Mucosa of stomach (tissue), 1 donor: ENCODE results near the gene SLC25A13.

Experiments used
- H3K27me3 ChIP-seq: one replicate; pipeline ENCODE4 v1.7.0; 2013; ENCODE audit warnings: mild to moderate bottlenecking, low read length; ENCODE audit not compliant: control insufficient read depth, insufficient read depth
- H3K36me3 ChIP-seq: one replicate; pipeline ENCODE4 v1.7.0; 2013; ENCODE audit warnings: low read length; ENCODE audit not compliant: control insufficient read depth, insufficient read depth
- H3K4me1 ChIP-seq: one replicate; pipeline ENCODE4 v1.7.0; 2013; ENCODE audit warnings: mild to moderate bottlenecking, low read length; ENCODE audit not compliant: control insufficient read depth, insufficient read depth
- H3K4me3 ChIP-seq: one replicate; pipeline ENCODE4 v1.7.0; 2013; ENCODE audit warnings: low read length
- H3K9ac ChIP-seq: one replicate; pipeline ENCODE4 v1.7.0; 2013; ENCODE audit warnings: mild to moderate bottlenecking, low read length, moderate library complexity
- H3K9me3 ChIP-seq: one replicate; pipeline ENCODE4 v1.7.0; 2013; ENCODE audit warnings: mild to moderate bottlenecking, low read length, moderate library complexity; ENCODE audit not compliant: control insufficient read depth
- donor health status: Pancreatic carcinoma.

Gene SLC25A13

GRCh38 chr7:96320442-96320841 lies 1.5 kb downstream of the SLC25A13 start:
- peaks cover 19% of the 10 kb centered on the region for H3K4me1 ChIP-seq

GRCh38 chr7:96319439-96319838 lies 2.5 kb downstream of the SLC25A13 start:
- Histone ChIP-seq H3K4me3 (no peak overlapping the region), H3K9ac (no peak overlapping the region), H3K27me3 (no peaks in the 10 kb centered on the region), H3K4me1 (peaks cover 19% of the 10 kb centered on the region), H3K9me3 (no peaks in the 10 kb centered on the region), H3K36me3 (no peaks in the 10 kb centered on the region)

More at GRCh38 chr7:96320442-96320841, 1.5 kb downstream of the SLC25A13 start:
- no peaks in the 10 kb centered on the region for H3K9me3 ChIP-seq
- peak overlapping the region; percentile 91 for H3K9ac ChIP-seq
- no peaks in the 10 kb centered on the region for H3K27me3 ChIP-seq
- no peak overlapping the region for H3K4me3 ChIP-seq
- no peaks in the 10 kb centered on the region for H3K36me3 ChIP-seq

- no peak overlapping the region for H3K4me3 ChIP-seq
- H3K27me3 ChIP-seq: no peaks in the 10 kb centered on the region
These were observed 4.9 kb downstream of the SLC25A13 start for GRCh38 chr7:96316949-96317348.

GRCh38 chr7:96315125-96315512 lies 6.8 kb downstream of the SLC25A13 start:
- Histone ChIP-seq H3K9ac (no peak overlapping the region), H3K4me3 (no peak overlapping the region), H3K4me1 (peaks cover 10% of the 10 kb centered on the region), H3K9me3 (no peaks in the 10 kb centered on the region), H3K27me3 (no peaks in the 10 kb centered on the region), H3K36me3 (no peaks in the 10 kb centered on the region)

More at GRCh38 chr7:96316949-96317348, 4.9 kb downstream of the SLC25A13 start:
- no peaks in the 10 kb centered on the region for H3K9me3 ChIP-seq
- no peak overlapping the region for H3K9ac ChIP-seq
- peaks cover 13% of the 10 kb centered on the region for H3K4me1 ChIP-seq
- H3K36me3 ChIP-seq: no peaks in the 10 kb centered on the region

GRCh38 chr7:96314402-96315124 lies 7.3 kb downstream of the SLC25A13 start:
- H3K36me3 ChIP-seq: no peaks in the 10 kb centered on the region
- H3K27me3 ChIP-seq: no peaks in the 10 kb centered on the region
- no peak overlapping the region for H3K4me3 ChIP-seq
- H3K9me3 ChIP-seq: no peaks in the 10 kb centered on the region
- H3K9ac ChIP-seq: no peak overlapping the region
- H3K4me1 ChIP-seq: peaks cover 10% of the 10 kb centered on the region

- Histone ChIP-seq H3K9me3 (no peaks in the 10 kb centered on the region), H3K4me3 (no peak overlapping the region), H3K27me3 (no peaks in the 10 kb centered on the region), H3K36me3 (no peaks in the 10 kb centered on the region), H3K4me1 (peaks cover 8% of the 10 kb centered on the region), H3K9ac (no peak overlapping the region)
These were observed 8.0 kb downstream of the SLC25A13 start for GRCh38 chr7:96313940-96314339.

- Histone ChIP-seq H3K27me3 (no peaks in the 10 kb centered on the region), H3K4me3 (no peak overlapping the region), H3K4me1 (peaks cover 4% of the 10 kb centered on the region), H3K36me3 (no peaks in the 10 kb centered on the region), H3K9me3 (no peaks in the 10 kb centered on the region), H3K9ac (no peak overlapping the region)
These were observed 9.4 kb downstream of the SLC25A13 start for GRCh38 chr7:96312502-96312901.

GRCh38 chr7:96311967-96312366 lies 9.9 kb downstream of the SLC25A13 start:
- Histone ChIP-seq H3K4me3 (no peak overlapping the region), H3K9ac (no peak overlapping the region)

GRCh38 chr7:96310110-96310509 lies 11.8 kb downstream of the SLC25A13 start:
- H3K4me3 ChIP-seq: no peak overlapping the region
- peaks cover 4% of the 10 kb centered on the region for H3K4me1 ChIP-seq
- no peaks in the 10 kb centered on the region for H3K27me3 ChIP-seq
- no peak overlapping the region for H3K9ac ChIP-seq
- H3K36me3 ChIP-seq: no peaks in the 10 kb centered on the region
- no peaks in the 10 kb centered on the region for H3K9me3 ChIP-seq

More at GRCh38 chr7:96311967-96312366, 9.9 kb downstream of the SLC25A13 start:
- Histone ChIP-seq H3K27me3 (no peaks in the 10 kb centered on the region), H3K36me3 (no peaks in the 10 kb centered on the region), H3K4me1 (peaks cover 4% of the 10 kb centered on the region), H3K9me3 (no peaks in the 10 kb centered on the region)

- Histone ChIP-seq H3K9me3 (no peaks in the 10 kb centered on the region), H3K27me3 (no peaks in the 10 kb centered on the region), H3K4me3 (no peak overlapping the region), H3K9ac (no peak overlapping the region), H3K36me3 (no peaks in the 10 kb centered on the region), H3K4me1 (peaks cover 14% of the 10 kb centered on the region)
These were observed 13.0 kb downstream of the SLC25A13 start for GRCh38 chr7:96308950-96309263.

GRCh38 chr7:96308253-96308949 lies 13.5 kb downstream of the SLC25A13 start:
- H3K9ac ChIP-seq: no peak overlapping the region
- no peaks in the 10 kb centered on the region for H3K9me3 ChIP-seq
- H3K27me3 ChIP-seq: no peaks in the 10 kb centered on the region
- no peaks in the 10 kb centered on the region for H3K36me3 ChIP-seq
- no peak overlapping the region for H3K4me3 ChIP-seq
- peaks cover 19% of the 10 kb centered on the region for H3K4me1 ChIP-seq

GRCh38 chr7:96306385-96307125 lies 15.3 kb downstream of the SLC25A13 start:
- Histone ChIP-seq H3K27me3 (no peaks in the 10 kb centered on the region), H3K9me3 (no peaks in the 10 kb centered on the region), H3K4me3 (no peak overlapping the region), H3K9ac (no peak overlapping the region), H3K4me1 (peaks cover 25% of the 10 kb centered on the region), H3K36me3 (no peaks in the 10 kb centered on the region)
